ENCODE results near the gene DENND2A. TPM values are rescaled to one million over a fixed set of nuclear protein-coding genes. Genes with fewer than 3 reads are reported as not detected.

Gene DENND2A, protein sequence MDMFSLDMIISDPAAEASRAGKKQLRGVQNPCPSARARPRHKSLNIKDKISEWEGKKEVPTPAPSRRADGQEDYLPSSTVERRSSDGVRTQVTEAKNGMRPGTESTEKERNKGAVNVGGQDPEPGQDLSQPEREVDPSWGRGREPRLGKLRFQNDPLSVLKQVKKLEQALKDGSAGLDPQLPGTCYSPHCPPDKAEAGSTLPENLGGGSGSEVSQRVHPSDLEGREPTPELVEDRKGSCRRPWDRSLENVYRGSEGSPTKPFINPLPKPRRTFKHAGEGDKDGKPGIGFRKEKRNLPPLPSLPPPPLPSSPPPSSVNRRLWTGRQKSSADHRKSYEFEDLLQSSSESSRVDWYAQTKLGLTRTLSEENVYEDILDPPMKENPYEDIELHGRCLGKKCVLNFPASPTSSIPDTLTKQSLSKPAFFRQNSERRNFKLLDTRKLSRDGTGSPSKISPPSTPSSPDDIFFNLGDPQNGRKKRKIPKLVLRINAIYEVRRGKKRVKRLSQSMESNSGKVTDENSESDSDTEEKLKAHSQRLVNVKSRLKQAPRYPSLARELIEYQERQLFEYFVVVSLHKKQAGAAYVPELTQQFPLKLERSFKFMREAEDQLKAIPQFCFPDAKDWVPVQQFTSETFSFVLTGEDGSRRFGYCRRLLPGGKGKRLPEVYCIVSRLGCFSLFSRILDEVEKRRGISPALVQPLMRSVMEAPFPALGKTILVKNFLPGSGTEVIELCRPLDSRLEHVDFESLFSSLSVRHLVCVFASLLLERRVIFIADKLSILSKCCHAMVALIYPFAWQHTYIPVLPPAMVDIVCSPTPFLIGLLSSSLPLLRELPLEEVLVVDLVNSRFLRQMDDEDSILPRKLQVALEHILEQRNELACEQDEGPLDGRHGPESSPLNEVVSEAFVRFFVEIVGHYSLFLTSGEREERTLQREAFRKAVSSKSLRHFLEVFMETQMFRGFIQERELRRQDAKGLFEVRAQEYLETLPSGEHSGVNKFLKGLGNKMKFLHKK
- total RNA-seq (2022; extraction: Qiagen RNA extraction) = 0.59 to 1.1 TPM (median 0.78 TPM) in 5 replicates

GRCh38 chr7:140640727-140641523 is at the start of gene DENND2A:
DENND2A (minus strand) TSS chr7:140640813; CDS start chr7:140602397, 38,416 bp downstream.

DNA sequence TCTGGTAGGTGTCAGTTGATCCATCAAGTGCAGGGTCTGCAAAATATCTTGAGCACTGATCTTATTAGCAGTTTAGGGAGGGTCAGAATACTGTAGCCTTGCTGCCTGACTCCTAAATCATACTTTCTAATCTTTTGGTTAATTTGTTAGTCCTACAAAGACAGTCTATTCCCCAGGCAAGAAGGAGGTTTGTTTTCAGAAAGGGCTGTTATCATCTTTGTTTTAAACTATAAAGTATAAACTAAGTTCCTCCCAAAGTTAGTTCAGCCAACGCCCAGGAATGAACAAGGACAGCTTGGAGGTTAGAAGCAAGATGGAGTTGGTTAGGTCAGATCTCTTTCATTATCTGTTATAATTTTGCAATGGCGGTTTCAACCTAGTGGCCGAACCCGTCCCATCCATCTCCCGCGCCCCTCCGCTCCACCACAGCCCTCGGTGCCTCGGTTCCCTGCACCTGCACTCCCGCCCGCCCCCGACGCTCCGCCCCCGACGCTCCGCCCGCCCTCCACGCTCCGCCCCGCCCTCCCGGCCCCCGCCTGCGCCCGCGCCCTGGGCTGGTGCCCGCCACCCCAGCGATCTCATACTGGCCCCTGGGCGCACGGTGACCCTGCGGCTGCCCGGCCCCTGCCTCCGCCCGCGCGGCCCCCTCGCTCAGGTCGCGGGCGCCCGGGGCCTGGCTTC is 31.9 kb upstream of the DENND2A start, which contains the start of gene ADCK2:
Gene ADCK2, plus strand, starts transcription at position 564 of the 681 bp plus-strand sequence. CDS start 386 bp downstream, outside the sequence.

DNA sequence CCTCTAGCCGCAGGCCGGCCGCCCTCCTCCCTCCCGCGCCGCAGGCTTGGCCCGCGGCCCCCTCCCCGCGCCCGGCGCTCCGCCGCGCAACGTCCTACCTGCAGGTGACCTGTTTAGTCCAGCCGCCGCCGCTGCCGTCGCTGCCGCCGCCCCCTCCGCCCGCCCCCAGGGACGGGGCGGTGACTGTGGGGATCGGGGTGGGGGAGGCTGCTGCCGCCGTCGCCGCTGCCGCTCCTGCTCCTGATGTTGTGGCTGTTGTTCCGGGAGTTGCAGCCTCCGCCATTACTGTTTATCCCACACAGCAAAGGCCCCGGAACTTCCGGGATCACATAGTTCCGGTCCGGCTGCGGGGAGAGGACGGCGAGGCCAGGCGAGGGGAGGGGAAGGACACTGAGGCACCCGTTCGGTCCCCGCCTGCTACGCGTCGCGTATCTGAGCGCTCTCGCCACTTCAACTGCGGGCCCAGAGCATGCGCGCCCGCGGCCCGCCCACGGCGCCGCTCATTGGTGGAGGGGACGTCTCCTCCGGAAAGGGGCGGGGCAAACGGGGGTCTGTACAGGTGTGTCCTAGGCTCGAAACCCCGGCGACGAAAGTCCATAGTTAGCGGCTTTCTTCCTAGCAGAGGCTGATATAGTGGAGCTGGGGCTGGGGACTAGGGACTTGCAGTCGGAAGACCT is 161.4 kb downstream of the DENND2A start, which contains the start of gene MKRN1:
Gene MKRN1, minus strand, starts transcription at position 444 of the 677 bp plus-strand sequence. Its CDS starts 161 bp downstream, at position 283.

Other genes with a start within 250 kb of the DENND2A start
- 24.0 to 30.5 TPM (median 27.2 TPM) in 5 replicates for gene SLC37A3, start 242.3 kb downstream of the DENND2A start, total RNA-seq (2022; extraction: Qiagen RNA extraction)
- not detected in 5 replicates for gene RAB19, start 236.8 kb downstream of the DENND2A start, total RNA-seq (2022; extraction: Qiagen RNA extraction)
- 64.5 to 72.1 TPM (median 67.4 TPM) in 5 replicates for gene MKRN1, start 161.3 kb downstream of the DENND2A start, total RNA-seq (2022; extraction: Qiagen RNA extraction)
- gene ADCK2, start 32.1 kb upstream of the DENND2A start, total RNA-seq (2022; extraction: Qiagen RNA extraction) = 16.6 to 23.7 TPM (median 20.9 TPM) in 5 replicates
- gene NDUFB2, start 55.9 kb upstream of the DENND2A start, total RNA-seq (2022; extraction: Qiagen RNA extraction) = 271 to 384 TPM (median 286 TPM) in 5 replicates